ENCODE data around the gene CTNNB1.

Gene CTNNB1

DNA sequence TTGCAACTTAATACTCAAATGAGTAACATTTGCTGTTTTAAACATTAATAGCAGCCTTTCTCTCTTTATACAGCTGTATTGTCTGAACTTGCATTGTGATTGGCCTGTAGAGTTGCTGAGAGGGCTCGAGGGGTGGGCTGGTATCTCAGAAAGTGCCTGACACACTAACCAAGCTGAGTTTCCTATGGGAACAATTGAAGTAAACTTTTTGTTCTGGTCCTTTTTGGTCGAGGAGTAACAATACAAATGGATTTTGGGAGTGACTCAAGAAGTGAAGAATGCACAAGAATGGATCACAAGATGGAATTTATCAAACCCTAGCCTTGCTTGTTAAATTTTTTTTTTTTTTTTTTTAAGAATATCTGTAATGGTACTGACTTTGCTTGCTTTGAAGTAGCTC, 40.3 kb downstream of the CTNNB1 start:
- no peaks in the 10 kb centered on the region for H3K27me3 ChIP-seq
- TF ChIP-seq, protein P1, sequence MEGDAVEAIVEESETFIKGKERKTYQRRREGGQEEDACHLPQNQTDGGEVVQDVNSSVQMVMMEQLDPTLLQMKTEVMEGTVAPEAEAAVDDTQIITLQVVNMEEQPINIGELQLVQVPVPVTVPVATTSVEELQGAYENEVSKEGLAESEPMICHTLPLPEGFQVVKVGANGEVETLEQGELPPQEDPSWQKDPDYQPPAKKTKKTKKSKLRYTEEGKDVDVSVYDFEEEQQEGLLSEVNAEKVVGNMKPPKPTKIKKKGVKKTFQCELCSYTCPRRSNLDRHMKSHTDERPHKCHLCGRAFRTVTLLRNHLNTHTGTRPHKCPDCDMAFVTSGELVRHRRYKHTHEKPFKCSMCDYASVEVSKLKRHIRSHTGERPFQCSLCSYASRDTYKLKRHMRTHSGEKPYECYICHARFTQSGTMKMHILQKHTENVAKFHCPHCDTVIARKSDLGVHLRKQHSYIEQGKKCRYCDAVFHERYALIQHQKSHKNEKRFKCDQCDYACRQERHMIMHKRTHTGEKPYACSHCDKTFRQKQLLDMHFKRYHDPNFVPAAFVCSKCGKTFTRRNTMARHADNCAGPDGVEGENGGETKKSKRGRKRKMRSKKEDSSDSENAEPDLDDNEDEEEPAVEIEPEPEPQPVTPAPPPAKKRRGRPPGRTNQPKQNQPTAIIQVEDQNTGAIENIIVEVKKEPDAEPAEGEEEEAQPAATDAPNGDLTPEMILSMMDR (IDR thresholded peaks at IDR 0.05), result no peak
- H3K4me3 ChIP-seq (ENCODE audit: low read depth in 1 of 2, low read length in 1 of 2), result no peak overlapping the region
- no peaks in the 10 kb centered on the region for H3K9me3 ChIP-seq
- H3K4me1 ChIP-seq (ENCODE audit: control insufficient read depth in 1 of 2, insufficient read depth in 1 of 2, low read depth in 1 of 2, low read length in 1 of 2), result no peaks in the 10 kb centered on the region
- peaks cover 84% of the 10 kb centered on the region for H3K36me3 ChIP-seq
- no peak overlapping the region for H3K27ac ChIP-seq

DNA sequence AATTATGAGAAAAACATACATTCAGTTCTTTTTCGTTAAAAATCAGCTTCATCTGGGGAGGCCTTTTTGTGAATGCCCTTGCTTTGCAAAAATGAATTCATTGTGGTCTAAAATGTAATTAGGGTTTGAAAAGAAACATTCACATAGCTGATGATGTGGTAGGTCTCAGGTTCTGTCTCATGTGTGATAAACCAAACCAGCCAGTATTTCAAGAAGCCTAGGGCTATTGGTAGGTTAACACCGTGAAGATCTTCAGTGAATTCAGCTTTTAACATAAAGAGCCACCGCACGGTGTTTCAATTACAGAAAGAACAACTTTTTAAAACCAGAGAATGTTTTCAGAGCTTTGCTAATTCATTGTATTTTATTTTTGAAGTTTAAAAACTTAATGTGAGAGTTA, 41.9 kb downstream of the CTNNB1 start:
- no peak overlapping the region for H3K27ac ChIP-seq
- H3K27me3 ChIP-seq, result no peaks in the 10 kb centered on the region
- no peaks in the 10 kb centered on the region for H3K4me1 ChIP-seq (ENCODE audit: control insufficient read depth in 1 of 2, insufficient read depth in 1 of 2, low read depth in 1 of 2, low read length in 1 of 2)
- peaks cover 84% of the 10 kb centered on the region for H3K36me3 ChIP-seq
- no peaks in the 10 kb centered on the region for H3K9me3 ChIP-seq
- TF ChIP-seq, protein P1 (IDR thresholded peaks at IDR 0.05), result no peak
- no peak overlapping the region for H3K4me3 ChIP-seq (ENCODE audit: low read depth in 1 of 2, low read length in 1 of 2)

DNA sequence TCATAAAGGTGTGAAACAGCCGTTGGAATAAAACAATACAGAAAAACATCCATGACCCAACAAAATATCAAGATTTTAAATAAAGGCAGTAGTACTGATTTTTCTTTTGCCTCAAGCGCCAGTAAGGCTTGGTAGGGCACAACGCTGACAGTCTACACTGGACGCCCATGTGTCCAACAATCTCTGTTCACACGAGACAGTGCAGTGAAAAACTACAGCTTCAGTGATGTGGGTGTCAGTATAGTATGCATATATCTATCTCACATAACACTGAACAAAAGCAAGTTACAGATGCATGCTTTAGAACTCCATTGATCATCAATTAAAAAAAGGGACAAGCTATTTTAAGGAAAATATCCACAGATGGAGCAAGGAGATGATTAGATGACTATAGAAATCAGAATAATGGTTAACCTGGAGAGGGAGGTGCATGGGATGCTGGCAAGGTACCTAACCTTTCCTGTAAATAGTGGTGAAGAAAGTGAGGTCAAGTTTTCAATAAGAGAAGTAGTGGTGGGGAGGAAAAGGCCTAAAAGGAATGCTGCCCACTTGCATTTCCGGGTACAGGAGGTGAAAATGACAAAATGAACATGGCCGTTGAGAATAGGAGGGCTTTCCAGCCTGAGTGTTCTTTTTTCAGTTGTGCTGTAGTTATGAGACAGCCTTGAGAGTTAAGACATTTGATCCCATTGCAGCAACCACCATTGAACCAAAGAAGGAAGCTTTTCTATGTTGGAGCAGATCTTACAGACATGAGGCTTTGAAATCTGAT, 42.7 kb downstream of the CTNNB1 start:
- peaks cover 81% of the 10 kb centered on the region for H3K36me3 ChIP-seq
- TF ChIP-seq, protein P1 (IDR thresholded peaks at IDR 0.05), result no peak

DNA sequence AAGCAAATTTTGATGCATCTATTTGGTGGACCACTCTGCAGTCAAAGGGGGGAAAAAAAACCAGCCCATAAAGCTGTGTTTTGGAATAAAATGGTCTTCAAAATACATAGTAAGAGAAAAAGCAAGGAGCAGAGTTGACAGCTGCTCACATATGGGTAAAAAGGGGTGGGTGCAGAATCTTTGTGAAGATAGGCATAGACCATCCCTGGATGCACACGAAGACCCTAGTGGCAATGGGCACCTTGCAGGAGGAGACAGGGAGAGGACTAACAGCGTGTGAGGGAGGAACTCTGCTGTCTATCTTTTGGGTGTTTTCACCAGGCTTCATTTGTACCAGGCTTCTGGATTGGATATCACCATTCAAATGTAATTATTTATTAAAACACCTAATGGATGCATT, 43.9 kb downstream of the CTNNB1 start:
- peaks cover 69% of the 10 kb centered on the region for H3K36me3 ChIP-seq
- H3K4me1 ChIP-seq (ENCODE audit: control insufficient read depth in 1 of 2, insufficient read depth in 1 of 2, low read depth in 1 of 2, low read length in 1 of 2), result no peaks in the 10 kb centered on the region
- H3K27me3 ChIP-seq, result no peaks in the 10 kb centered on the region
- no peak overlapping the region for H3K27ac ChIP-seq
- TF ChIP-seq, protein P1 (IDR thresholded peaks at IDR 0.05), result no peak
- H3K9me3 ChIP-seq, result no peaks in the 10 kb centered on the region
- H3K4me3 ChIP-seq (ENCODE audit: low read depth in 1 of 2, low read length in 1 of 2), result no peak overlapping the region

More for the DNA sequence above, 42.7 kb downstream of the CTNNB1 start:
- Histone ChIP-seq H3K4me3 (ENCODE audit: low read depth in 1 of 2, low read length in 1 of 2) (no peak overlapping the region), H3K4me1 (ENCODE audit: control insufficient read depth in 1 of 2, insufficient read depth in 1 of 2, low read depth in 1 of 2, low read length in 1 of 2) (no peaks in the 10 kb centered on the region), H3K27me3 (no peaks in the 10 kb centered on the region), H3K9me3 (no peaks in the 10 kb centered on the region), H3K27ac (no peak overlapping the region)

DNA sequence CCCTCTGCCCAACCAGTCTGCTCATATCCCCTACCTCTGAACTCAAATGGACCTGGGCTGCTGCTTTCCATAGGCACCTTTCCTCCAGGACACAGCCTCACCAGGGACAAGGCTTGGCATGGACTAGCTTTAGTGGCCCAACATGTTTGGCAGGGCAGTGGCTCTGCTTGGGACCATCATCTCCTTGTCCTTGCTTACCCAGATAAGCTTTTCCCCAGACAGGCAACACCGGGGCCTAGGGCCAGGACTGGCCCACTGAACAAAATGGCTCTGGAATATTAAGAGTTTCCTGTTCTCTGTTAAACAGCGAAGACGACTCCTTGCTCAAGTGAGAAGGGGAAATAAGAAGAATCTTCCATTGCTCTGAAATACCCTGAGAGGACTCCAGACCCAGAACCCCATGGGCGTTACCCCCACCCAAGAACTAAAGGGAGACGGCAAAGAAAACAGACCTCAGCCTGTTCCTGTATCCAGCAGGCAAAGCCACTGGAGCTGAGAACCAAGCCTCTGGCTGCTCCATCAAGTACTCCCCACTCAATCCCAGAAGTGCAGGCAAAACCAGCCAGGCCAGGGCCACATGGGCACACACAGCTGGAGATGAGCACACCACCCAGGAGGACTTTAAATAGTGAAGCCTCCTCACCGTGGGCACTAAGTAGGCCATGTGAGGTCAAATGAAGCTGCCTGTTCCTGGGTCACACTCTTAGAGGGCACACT, 45.5 kb downstream of the CTNNB1 start:
- Histone ChIP-seq H3K9me3 (no peaks in the 10 kb centered on the region), H3K4me1 (ENCODE audit: control insufficient read depth in 1 of 2, insufficient read depth in 1 of 2, low read depth in 1 of 2, low read length in 1 of 2) (no peaks in the 10 kb centered on the region), H3K4me3 (ENCODE audit: low read depth in 1 of 2, low read length in 1 of 2) (no peak overlapping the region), H3K36me3 (peaks cover 53% of the 10 kb centered on the region), H3K27ac (no peak overlapping the region), H3K27me3 (no peaks in the 10 kb centered on the region)
- TF ChIP-seq, protein P1 (IDR thresholded peaks at IDR 0.05), result no peak

Data from neutrophil (primary cell).